T-helper 2 cell treated with Interferon-gamma antibody and Interleukin-4, amounts not matched to agents 100 ng/mL and 5 ng/mL, for 36 hours (primary cell): ENCODE measurements around the gene TMEM179B. TPM values are rescaled to one million over a fixed set of nuclear protein-coding genes. Genes with fewer than 3 reads are reported as not detected.
"Not testable (repeated sequence)": the region's sequence is repeated elsewhere in the genome, so short reads cannot be mapped to it uniquely, and the experiment has no call there.

Experiments
- intact Hi-C: fragments of 100-400 bp; cut with micrococcal nuclease; formaldehyde crosslinking; loops from one replicate; pipeline ENCODE4 v1.15.1; 2023
- total RNA-seq: library from RNA; stranded (reverse); gene quantifications from 2 replicates; pipeline ENCODE4 v1.2.3, GENCODE V29; 2022

Gene TMEM179B
- total RNA-seq, 1 donor from 2014 or later: 37.2 TPM

GRCh38 chr11:62788991-62789390, 1.8 kb downstream of the TMEM179B start:
- intact Hi-C loops: loop anchor here (5.0 kb wide), 1 partner anchor 197 kb away; the partner anchor contains the start of gene TUT1

GRCh38 chr11:62789576-62789975, 2.4 kb downstream of the TMEM179B start:
- intact Hi-C loops: loop anchor here (5.0 kb wide), 1 partner anchor 197 kb away; the partner anchor contains the start of gene TUT1

GRCh38 chr11:62791501-62792201, 4.4 kb downstream of the TMEM179B start, which contains the start of gene TMEM223:
Gene TMEM223, minus strand, starts transcription at chr11:62792006. Its CDS starts 12 bp downstream, at chr11:62791994.
- intact Hi-C loops: loop anchor here (1.0 kb wide), 4 partner anchors 14 to 90 kb away; partner anchors contain the start of genes HNRNPUL2, NXF1, STX5 and TEX54

DNA sequence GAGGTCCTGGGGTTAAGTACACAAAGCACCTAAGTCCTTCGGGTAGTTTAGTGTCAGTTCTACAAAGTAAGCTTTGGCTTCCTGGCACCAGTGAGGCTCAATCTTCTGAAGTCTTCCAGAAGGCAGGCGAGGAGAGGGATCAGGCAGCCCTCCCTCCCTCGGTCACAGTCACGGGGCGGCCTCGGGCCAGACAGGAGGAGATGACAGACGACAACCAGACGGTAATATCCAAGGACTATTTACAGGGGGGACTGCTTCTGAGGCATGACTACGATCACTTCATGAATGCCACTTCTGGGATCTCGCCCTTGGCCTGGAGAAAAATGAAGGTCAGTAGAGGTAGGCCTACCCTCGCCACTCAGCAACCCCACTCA, 5.0 kb downstream of the TMEM179B start:
- intact Hi-C loops: loop anchor here (1.0 kb wide), 3 partner anchors 13 to 65 kb away; partner anchors contain the start of genes HNRNPUL2, NXF1, STX5 and TEX54

- intact Hi-C loops: no loop called here
Observed at GRCh38 chr11:62794201-62794775, 7.1 kb downstream of the TMEM179B start.

DNA sequence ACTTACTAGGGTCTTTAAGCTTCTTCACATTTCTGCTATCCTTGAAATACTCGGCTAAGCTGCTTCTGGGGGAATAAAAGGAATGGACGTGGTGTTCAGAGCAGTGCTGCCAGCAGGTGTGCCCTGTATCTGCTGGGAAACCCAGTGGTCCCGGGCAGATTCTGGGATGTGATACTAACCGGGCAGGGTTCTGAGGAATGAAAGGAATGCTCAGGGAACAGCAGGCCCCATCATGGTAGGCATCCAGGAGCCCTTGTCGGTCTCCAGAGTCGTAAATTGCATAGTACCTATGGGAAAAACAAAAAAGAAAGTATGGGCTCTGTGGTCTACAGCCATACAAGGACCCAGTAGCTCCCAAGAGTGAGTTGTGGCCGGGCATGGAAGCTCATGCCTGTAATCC, 9.1 kb downstream of the TMEM179B start:
- intact Hi-C loops: no loop called here

- intact Hi-C loops: no loop called here
Observed at GRCh38 chr11:62799486-62799885, 12.3 kb downstream of the TMEM179B start.

DNA sequence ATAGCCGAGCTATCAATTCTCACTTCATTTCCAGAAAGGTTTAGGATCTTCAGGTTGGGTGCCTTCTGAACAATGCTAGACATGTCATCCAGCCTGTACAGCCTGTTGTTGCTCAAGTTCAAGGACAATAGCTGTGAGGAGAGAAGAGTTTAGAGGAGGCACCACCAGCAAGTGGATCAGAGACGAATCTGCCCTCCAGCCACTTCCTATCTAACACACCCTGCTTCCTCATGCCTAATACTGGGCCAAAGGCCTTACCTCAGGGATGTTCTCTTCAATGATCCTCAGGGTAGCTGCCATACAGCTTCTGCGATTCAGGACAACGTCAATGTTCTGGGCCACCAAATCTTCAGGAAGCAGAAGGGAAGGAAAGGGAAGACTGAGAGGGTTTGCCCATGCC, 13.9 kb downstream of the TMEM179B start:
- intact Hi-C loops: no loop called here

DNA sequence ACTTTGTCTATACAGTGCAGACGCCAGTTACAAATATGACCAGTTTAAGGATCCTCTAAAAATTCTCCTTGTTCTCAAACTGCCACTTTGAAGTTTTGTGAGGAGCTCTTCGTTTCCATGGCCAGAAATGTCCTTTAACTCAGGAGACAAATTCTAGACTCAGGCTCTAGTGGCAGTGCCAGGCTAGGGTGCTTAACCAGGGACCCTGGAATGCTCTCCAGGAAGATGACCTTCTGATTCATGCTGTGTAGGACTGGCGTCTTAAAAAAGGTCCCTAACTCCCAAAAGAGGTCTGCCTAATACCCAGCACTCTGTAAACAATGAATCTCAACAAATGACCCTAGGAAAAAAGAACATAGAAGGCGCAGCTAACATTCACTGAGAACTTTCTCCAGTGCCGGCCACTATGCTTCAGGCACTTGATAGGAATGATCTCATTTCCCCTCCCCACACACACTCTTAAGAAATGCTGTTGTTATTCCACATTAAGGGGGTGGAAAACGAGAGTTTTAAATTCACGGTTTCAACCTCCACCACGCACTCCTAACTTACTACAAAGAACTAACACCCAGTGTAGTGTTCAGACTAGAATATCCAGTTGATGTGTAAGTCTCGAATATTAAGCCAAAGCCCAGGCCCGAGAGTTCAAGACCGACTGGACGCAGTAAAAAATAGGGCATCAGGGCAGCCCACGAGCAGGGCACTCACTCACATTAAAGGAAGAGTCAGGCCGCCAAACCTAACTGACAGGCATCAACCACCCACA, 17.3 kb downstream of the TMEM179B start:
- intact Hi-C loops: loop anchor here (1.0 kb wide), 5 partner anchors 12 to 76 kb away; partner anchors contain the start of genes SLC3A2, TMEM179B, TMEM223 and TTC9C

- intact Hi-C loops: loop anchor here (1.0 kb wide), 5 partner anchors 13 to 77 kb away; partner anchors contain the start of genes SLC3A2, TMEM179B, TMEM223 and TTC9C
Observed at GRCh38 chr11:62805076-62805892, 18.1 kb downstream of the TMEM179B start, which contains the start of gene NXF1. Gene NXF1, minus strand, starts transcription at chr11:62805440. Its CDS starts 84 bp downstream, at chr11:62805356.

- intact Hi-C loops: loop anchor here (1.0 kb wide), 5 partner anchors 14 to 78 kb away; partner anchors contain the start of genes SLC3A2, TMEM179B, TMEM223 and TTC9C
Observed at GRCh38 chr11:62805961-62806441, 18.8 kb downstream of the TMEM179B start.

DNA sequence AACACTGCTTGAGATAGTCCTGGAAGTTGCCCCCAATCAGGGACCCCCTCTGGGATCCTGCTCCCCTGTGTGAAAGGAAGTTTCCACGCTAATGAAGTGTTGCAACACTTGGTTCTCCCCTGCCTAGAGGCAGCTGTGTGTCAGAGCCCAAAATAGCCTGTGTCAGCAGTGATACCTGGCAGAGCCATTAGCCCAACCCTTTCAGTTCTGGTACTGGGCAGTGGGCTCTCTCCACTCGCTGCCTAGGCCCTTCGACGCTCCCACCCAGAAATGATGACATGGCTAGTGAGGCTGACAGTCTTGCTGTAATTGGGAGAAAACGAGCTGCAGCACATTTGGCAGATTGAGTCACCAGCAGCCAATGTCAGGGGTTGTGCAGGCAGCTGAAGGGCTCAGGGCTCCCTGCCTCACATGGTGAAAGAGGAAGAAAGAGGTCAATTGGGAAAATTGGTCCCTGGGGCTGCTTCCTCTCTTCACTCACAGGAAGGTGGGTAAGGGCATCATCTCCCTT, 19.5 kb downstream of the TMEM179B start:
- intact Hi-C loops: no loop called here

DNA sequence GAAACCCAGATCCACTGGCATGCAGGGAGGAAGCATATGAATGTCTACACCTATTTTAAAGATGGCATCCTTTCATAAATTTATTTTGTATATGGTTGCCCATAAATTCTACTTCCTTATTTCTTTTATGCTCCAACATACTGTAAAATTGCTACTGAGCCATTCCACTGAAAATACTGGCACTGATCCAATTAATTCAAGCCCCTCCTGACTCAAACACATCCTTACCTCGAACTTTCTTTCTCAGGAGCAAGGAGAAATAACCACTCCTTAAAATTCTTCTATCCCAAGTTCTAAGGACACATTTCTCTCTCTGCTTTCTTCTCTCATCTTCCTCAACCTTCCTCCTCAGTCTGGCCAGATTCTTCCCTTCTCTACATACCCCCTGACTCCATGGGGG, 23.5 kb downstream of the TMEM179B start:
- intact Hi-C loops: no loop called here

- intact Hi-C loops: no loop called here
Observed at GRCh38 chr11:62811659-62812058, 24.5 kb downstream of the TMEM179B start.

DNA sequence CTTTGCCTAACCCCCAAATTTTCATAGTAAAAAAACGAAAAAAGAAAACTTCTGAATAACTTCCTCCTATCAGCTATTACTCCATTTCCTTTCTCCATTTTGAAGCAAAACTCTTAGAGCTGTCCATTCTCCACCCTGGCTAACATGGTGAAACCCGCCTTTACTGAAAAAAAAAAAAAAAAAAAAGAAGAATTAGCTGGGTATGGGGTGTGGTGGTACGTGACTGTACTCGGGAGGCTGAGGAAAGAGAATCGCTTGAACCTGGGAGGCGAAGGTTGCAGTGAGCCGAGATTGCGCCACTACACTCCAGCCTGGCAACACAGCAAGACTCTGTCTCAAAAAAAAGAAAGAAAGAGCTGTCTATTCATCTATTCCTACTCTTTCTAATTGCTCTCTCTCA, 29.4 kb downstream of the TMEM179B start:
- intact Hi-C loops: no loop called here

DNA sequence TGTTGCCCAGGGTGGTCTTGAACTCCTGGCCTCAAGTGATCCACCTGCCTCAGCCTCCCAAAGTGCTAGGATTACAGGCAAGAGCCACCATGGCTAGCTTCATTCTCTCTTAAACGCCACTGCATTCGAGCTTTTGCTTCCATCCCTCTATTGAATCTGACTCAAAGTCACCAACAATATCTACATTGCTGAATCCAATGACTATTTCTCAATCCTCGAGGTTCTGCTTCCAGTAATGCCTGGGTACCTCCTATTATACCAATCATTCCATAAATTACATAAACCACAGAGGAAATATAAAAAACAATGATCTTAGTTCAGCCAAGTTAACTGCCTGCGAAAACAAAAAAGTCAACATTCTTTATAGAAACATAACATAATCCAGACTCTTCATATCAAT, 29.9 kb downstream of the TMEM179B start:
- intact Hi-C loops: no loop called here

DNA sequence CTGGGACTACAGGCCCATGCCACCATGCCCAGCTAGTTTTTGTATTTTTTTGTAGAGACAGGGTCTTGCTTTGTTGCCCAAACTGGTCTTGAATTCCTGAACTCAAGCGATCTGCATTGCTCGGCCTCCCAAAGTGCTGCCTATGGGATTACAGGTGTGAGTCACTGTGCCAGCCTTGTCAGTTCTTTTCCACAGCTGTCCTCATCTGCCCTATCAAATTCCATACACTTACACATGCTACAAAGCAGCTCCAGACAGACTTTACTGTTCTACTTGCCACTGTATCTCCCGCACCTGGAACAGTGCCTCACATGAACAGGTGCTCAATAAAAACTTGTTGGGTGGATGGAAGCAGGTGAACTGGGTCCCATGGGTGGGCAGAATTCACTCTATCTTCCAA, 36.5 kb downstream of the TMEM179B start:
- intact Hi-C loops: no loop called here

DNA sequence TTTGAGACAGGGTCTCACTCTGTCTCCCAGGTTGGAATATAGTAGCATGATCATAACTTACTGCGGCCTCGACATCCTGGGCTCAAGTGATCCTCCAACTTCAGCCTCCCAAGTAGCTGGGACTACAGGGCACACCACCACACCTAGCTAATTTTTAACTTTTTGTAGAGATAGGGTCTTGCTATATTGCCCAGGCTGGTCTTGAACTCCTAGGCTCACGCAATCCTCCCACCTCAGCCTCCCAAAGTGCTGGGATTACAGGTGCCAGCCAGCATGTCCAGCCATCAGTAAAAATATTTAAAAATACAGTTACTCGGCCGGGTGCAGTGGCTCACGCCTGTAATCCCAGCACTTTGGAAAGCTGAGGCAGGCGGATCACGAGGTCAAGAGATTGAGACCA, 40.9 kb downstream of the TMEM179B start:
- intact Hi-C loops: not testable (repeated sequence)

DNA sequence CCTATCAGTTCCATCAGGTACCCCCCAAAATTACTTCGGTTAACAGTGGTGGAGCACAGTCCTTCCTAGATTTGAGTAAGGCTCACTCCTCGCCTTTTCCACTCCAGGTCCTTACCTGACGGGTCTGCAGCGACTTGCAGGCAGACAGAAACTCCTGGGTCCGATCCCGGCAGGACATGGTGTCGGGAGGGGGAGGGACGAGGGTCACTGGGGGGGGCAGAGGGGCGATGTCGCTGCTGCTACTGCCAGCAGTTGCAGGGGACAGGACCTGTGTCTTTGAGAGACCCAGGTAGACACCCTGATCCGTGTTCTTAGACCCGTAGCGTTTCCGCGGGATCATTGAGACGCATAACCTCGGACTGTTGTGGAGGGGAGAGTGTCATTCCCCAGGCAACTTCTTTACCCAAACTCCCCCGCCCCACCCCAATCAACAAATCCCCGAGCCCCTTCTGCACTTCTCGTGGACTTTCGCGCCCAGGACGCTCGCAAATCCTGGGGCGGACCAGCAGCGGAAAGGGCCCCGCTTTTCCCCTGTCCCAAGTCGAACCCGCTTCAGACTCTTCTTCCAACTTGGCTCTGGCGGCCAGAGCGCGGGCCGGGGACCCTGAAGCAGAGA, 43.8 kb downstream of the TMEM179B start:
- intact Hi-C loops: loop anchor here (1.0 to 5.0 kb wide), 3 partner anchors 8 to 124 kb away; partner anchors contain the start of genes BSCL2, GNG3, SLC3A2 and WDR74
